ENCODE data around the gene ZNF879.

- TF ChIP-seq CTCF (IDR thresholded peaks at IDR 0.05 in 2 of 3, conservative IDR thresholded peaks at IDR 0.05 in 1 of 3; ENCODE audit: borderline replicate concordance in 1 of 3, insufficient read depth in 1 of 3, low read depth in 2 of 3, low read length in 2 of 3) = no peak
- TF ChIP-seq POLR2A (IDR thresholded peaks at IDR 0.05; ENCODE audit: borderline replicate concordance, extremely low read depth, insufficient read depth, insufficient read length) = no peak
- no peak for TF ChIP-seq POLR2AphosphoS5 (IDR thresholded peaks at IDR 0.05; ENCODE audit: low read depth, low read length)
- TF ChIP-seq REST (IDR thresholded peaks at IDR 0.05; ENCODE audit: low read depth) = no peak
- no peak for TF ChIP-seq EZH2phosphoT487 (IDR thresholded peaks at IDR 0.05; ENCODE audit: borderline replicate concordance)
- no peak for TF ChIP-seq MAX (IDR thresholded peaks at IDR 0.05)
- TF ChIP-seq YY1 (IDR thresholded peaks at IDR 0.05; ENCODE audit: extremely low read depth, insufficient replicate concordance, low read depth, low read length) = no peak
- no peak for TF ChIP-seq SIN3A (IDR thresholded peaks at IDR 0.05; ENCODE audit: low read depth)
- TF ChIP-seq ATF3 (IDR thresholded peaks at IDR 0.05) = no peak
- no peak for TF ChIP-seq RAD21 (IDR thresholded peaks at IDR 0.05; ENCODE audit: low read depth)
- no peak for TF ChIP-seq EZH2 (IDR thresholded peaks at IDR 0.05)
- no peak for TF ChIP-seq CEBPB (IDR thresholded peaks at IDR 0.05; ENCODE audit: low read depth)
- no peak for TF ChIP-seq SP1 (IDR thresholded peaks at IDR 0.05; ENCODE audit: low read depth)
These were observed at the start of gene ZNF879 for GRCh38 chr5:179023528-179024189.
